ENCODE data around the gene TMEM45A.
"Not testable (repeated sequence)": the region's sequence is repeated elsewhere in the genome, so short reads cannot be mapped to it uniquely, and the experiment has no call there.

TMEM45A gene

DNA sequence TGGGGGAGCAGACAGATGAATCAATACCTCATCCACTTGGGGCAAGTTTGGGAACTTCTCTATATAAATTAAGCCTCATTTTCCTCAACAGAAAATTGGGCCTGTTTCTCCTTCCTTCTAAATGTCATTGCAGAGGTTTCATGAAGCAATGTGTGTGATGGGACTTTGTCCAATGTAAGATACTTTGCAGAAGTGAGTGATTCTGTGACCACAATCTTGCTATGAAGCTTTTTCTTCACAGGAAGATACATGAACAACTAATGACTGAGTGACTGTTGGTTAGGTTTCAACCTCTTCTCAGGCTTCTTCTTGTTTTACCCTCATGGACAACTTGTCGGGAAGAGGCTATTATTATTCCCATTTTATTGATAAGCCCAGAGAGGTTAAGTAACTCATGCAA is 11.0 kb downstream of the TMEM45A start:
- no peak overlapping the region for H3K4me3 ChIP-seq (ENCODE audit: low read depth, low read length)
- no peak for TF ChIP-seq CTCF (IDR thresholded peaks at IDR 0.05; ENCODE audit: insufficient read depth, low read depth, low read length, missing control alignments)
- no peak for DNase-seq (ENCODE audit: low read depth)

GRCh38 chr3:100506355-100506754 is 13.9 kb downstream of the TMEM45A start:
- no peak for DNase-seq (ENCODE audit: low read depth)
- no peak for TF ChIP-seq CTCF (IDR thresholded peaks at IDR 0.05; ENCODE audit: insufficient read depth, low read depth, low read length, missing control alignments)
- H3K4me3 ChIP-seq (ENCODE audit: low read depth, low read length): no peak overlapping the region

GRCh38 chr3:100509818-100510217 is 17.4 kb downstream of the TMEM45A start:
- not testable (repeated sequence) for DNase-seq (ENCODE audit: low read depth)

GRCh38 chr3:100516232-100516631 is 23.8 kb downstream of the TMEM45A start:
- no peak for DNase-seq (ENCODE audit: low read depth)
- no peak overlapping the region for H3K4me3 ChIP-seq (ENCODE audit: low read depth, low read length)
- no peak for TF ChIP-seq CTCF (IDR thresholded peaks at IDR 0.05; ENCODE audit: insufficient read depth, low read depth, low read length, missing control alignments)

More at GRCh38 chr3:100509818-100510217, 17.4 kb downstream of the TMEM45A start:
- H3K4me3 ChIP-seq (ENCODE audit: low read depth, low read length): not testable (repeated sequence)

DNA sequence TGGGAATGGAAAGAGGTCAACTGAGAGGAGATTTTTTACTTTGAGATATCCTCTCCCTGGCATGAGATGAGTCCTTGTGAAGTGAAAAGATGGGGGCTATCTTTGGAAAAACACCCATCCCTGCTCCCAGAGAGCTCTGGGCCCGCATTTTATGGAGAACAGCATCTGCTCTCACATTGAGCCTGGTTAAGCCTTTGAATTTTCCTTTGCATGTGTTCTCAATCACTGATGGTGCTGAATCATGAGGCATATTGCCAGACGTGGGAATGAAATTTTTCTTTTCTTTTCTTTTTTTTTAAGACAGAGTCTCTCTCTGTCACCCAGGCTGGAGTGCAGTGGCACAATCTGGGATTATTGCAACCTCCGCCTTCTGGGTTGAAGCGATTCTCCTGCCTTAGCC is 24.4 kb downstream of the TMEM45A start:
- DNase-seq (ENCODE audit: low read depth): no peak
- no peak for TF ChIP-seq CTCF (IDR thresholded peaks at IDR 0.05; ENCODE audit: insufficient read depth, low read depth, low read length, missing control alignments)
- no peak overlapping the region for H3K4me3 ChIP-seq (ENCODE audit: low read depth, low read length)

DNA sequence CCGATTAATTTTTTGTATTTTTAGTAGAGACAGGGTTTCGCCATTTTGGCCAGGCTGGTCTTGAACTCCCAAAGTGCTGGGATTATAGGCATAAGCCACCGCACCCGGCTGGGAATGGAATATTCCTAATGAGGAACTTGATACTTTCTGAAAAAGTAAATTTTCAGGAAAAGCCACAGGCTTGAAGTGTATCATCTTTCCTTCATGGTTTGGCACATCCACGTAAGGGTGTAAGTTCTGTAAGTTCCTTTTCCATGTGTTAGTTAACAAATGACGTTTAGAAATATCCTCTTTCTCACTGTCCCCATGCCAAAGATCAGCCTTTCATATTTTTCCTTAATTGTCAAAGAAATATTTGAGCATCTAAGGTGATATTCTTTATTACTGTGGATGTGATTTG is 24.9 kb downstream of the TMEM45A start:
- H3K4me3 ChIP-seq (ENCODE audit: low read depth, low read length): no peak overlapping the region
- TF ChIP-seq CTCF (IDR thresholded peaks at IDR 0.05; ENCODE audit: insufficient read depth, low read depth, low read length, missing control alignments): no peak
- DNase-seq (ENCODE audit: low read depth): no peak

DNA sequence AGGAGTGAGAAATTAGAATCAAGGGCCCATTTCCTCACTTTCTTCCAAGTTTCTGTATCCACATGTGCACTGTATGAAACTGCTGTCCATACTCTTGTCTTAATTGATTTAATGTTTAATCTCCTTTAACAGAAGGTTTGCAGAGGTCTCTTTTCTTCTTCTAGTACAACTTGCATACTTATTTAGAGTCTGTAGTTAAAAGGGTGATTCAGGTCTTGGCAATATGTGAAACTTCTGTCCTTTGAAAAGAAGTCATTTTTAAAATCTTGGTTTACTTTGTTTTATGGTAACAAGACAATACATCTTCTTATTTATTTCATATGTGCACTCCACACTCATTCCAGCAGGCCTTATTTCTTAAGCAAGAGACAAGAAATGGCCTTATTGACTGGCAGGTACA is 25.8 kb downstream of the TMEM45A start:
- no peak for DNase-seq (ENCODE audit: low read depth)
- TF ChIP-seq CTCF (IDR thresholded peaks at IDR 0.05; ENCODE audit: insufficient read depth, low read depth, low read length, missing control alignments): no peak

More for the DNA sequence above, 25.8 kb downstream of the TMEM45A start:
- no peak overlapping the region for H3K4me3 ChIP-seq (ENCODE audit: low read depth, low read length)

Measured in GM12865 (cell line).